GM12801 (cell line): ENCODE results near the gene CD93.

Source experiments
- CTCF ChIP-seq: IDR thresholded peaks from one replicate; pipeline ENCODE4 v1.5.1; 2011; ENCODE audit warnings: control low read depth; ENCODE audit not compliant: insufficient read length; ENCODE audit errors: extremely low read depth

Gene CD93

GRCh38 chr20:23085436-23086055 lies 578 bp downstream of the CD93 start:
- TF ChIP-seq CTCF: no peak

DNA sequence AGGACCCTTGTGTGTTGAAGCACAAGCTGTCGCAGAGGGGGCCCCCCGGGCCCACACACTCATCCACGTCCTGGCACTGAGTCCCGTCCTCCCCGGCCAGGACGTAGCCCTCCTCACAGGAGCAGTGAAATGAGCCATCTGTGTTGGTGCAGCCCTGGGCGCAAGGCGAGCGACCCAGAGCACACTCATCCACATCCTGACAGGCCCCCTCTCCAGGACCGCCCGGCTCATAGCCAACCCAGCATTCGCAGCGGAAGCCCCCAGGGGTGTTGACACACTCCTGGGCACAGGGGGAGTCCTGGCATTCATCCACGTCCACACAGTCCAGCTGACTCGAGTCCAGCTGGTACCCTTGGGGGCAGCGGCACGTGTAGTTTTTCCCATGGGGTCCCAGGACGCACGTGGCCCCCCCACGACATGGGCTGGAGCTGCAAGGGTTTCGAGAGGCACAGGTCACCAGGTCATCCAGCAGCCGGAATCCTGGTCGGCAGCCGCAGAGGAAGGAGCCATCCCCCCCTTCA lies 1.2 kb downstream of the CD93 start:
- no peak for TF ChIP-seq CTCF

GRCh38 chr20:23084282-23084844 lies 1.8 kb downstream of the CD93 start:
- no peak for TF ChIP-seq CTCF

- no peak for TF ChIP-seq CTCF
These were observed 2.4 kb downstream of the CD93 start for GRCh38 chr20:23083553-23084220.

DNA sequence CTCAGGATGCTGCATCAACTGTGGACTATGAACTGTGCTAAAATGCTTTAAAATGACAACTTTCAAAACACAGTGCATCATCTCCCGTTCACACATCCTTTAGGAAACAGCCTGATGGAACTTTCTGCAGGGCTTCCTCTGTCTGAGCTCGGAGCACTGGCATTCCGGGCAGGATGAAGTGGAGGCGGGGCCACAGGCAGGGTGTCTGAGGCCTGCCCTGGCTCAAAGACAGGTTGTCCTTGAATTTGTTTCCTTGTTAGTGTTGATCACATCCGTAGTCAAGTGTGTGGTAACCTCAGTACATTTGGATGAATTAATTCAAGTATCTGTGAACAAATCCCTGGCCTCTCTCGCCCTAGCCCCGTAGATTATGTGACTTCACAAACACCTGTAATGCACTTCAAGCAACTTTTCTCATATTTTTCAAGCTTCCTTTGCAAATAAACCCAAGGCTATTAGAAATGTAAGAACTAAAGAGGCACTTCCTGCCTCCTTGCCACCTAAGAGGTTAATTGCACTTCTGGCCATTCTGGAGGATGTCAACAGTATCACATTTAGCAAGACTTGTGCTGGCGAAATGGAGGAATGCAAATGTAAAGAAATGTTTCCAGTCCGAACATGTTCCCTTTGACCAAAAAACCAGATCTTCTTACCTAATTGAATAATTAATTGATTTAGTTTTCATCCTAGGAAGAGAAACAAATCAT lies 3.1 kb downstream of the CD93 start:
- TF ChIP-seq CTCF: no peak

DNA sequence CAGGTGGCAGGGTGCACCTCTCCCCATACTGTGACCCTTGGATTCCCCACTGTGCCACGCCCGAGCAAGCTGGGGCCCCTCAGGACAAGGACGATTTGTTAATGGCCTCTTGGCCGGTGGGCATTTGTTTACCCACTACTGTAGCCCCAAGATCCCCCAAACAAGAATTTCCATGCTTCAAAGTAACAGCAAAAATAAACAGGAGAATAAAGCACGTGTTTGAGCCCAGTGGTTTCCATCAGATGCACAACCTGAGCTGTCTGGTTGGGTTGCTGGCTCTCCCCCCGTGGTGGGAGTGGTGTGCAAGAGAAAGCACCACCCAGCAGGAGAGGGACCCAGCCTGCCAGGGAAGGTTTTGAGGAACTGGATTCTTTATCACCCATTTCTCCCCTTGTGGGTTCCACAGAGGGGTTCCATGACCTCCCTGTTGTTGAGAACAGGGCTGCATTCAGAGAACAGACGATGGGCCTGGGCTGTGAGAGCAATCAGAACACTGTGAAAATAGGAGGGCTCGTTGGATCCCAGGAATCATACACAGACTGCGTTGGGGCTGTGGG lies 4.8 kb downstream of the CD93 start:
- TF ChIP-seq CTCF: no peak

GRCh38 chr20:23080521-23080920 lies 5.6 kb downstream of the CD93 start:
- no peak for TF ChIP-seq CTCF
